ENCODE measurements around the gene TMED4.

- TF ChIP-seq ZNF687 (CRISPR knock-in tag; IDR thresholded peaks at IDR 0.05) (no peak), RXRB (CRISPR knock-in tag; IDR thresholded peaks at IDR 0.05; ENCODE audit: borderline replicate concordance) (no peak), POLR2AphosphoS2 (IDR thresholded peaks at IDR 0.05; ENCODE audit: low read depth, low read length) (no peak), ZNF580 (CRISPR knock-in tag; IDR thresholded peaks at IDR 0.05; ENCODE audit: borderline replicate concordance, low read depth) (no peak), EP300 (IDR thresholded peaks at IDR 0.05; ENCODE audit: low read depth in 2 of 2, low read length in 2 of 2) (no peak), EP300 (CRISPR knock-in tag; IDR thresholded peaks at IDR 0.05; ENCODE audit: borderline replicate concordance) (no peak), PAWR (CRISPR knock-in tag; IDR thresholded peaks at IDR 0.05; ENCODE audit: borderline replicate concordance) (no peak), EZH2 (conservative IDR thresholded peaks at IDR 0.05; ENCODE audit: low read depth, low read length) (no peak), DPF2 (CRISPR knock-in tag; IDR thresholded peaks at IDR 0.05; ENCODE audit: borderline replicate concordance, low read depth) (no peak), HDAC6 (IDR thresholded peaks at IDR 0.05; ENCODE audit: low read depth, low read length) (no peak), ZNF800 (CRISPR knock-in tag; IDR thresholded peaks at IDR 0.05) (no peak), ZNF597 (CRISPR knock-in tag; IDR thresholded peaks at IDR 0.05) (no peak), PBX3 (CRISPR knock-in tag; IDR thresholded peaks at IDR 0.05; ENCODE audit: borderline replicate concordance) (no peak), JUND (CRISPR knock-in tag; IDR thresholded peaks at IDR 0.05) (no peak), THAP9 (CRISPR knock-in tag; IDR thresholded peaks at IDR 0.05; ENCODE audit: borderline replicate concordance) (no peak)
Measured at GRCh38 chr7:44549457-44549856, 32.6 kb downstream of the TMED4 start.
